Transverse colon (tissue), 4 donors: ENCODE data around the gene MARK2. TPM values are rescaled to one million over a fixed set of nuclear protein-coding genes. Genes with fewer than 3 reads are reported as not detected.
A peak's percentile ranks its signal among the peaks of the same experiment; 100 is the strongest.

Experiments
- DNase-seq: peaks from one replicate; pipeline ENCODE4 v3.0.0-alpha.2; 2019
- H3K27ac ChIP-seq, 4 donors: fragments of 200-600 bp; sonication (generic); 2 replicates each; pipeline ENCODE4 v1.5.1; 2016 to 2018; ENCODE audit warnings: inconsistent platforms in 4 of 4
- H3K27me3 ChIP-seq: fragments of 200-600 bp; sonication (generic); 2 replicates; pipeline ENCODE4 v1.5.1; 2017; ENCODE audit warnings: inconsistent platforms
- H3K36me3 ChIP-seq, 4 donors: fragments of 200-600 bp; sonication (generic); 2 replicates each; pipeline ENCODE4 v1.5.1; 2017 to 2019; ENCODE audit warnings: inconsistent platforms in 4 of 4
- H3K4me1 ChIP-seq, 4 donors: fragments of 200-600 bp; sonication (generic); 2 replicates each; pipeline ENCODE4 v1.5.1; 2017 to 2020; ENCODE audit warnings: inconsistent platforms in 4 of 4
- H3K4me3 ChIP-seq, 4 donors: fragments of 200-600 bp; sonication (generic); 1 replicate in 1 of 4; 2 replicates in 3 of 4; pipeline versions ENCODE4 v1.5.1 to v1.6.1; 2017 to 2019; ENCODE audit warnings: inconsistent platforms in 4 of 4
- H3K9me3 ChIP-seq, 2 donors: fragments of 200-600 bp; sonication (generic); 2 replicates each; pipeline ENCODE4 v1.5.1; 2017 to 2019; ENCODE audit warnings: inconsistent platforms in 2 of 2
- EP300 ChIP-seq: sonication (generic); formaldehyde crosslinking; IDR thresholded peaks from one replicate; pipeline ENCODE4 v1.6.1; 2017; ENCODE audit warnings: antibody characterized with exemption, low read depth
- POLR2A ChIP-seq: fragments of 450-650 bp; IDR thresholded peaks from one replicate; pipeline ENCODE4 v1.6.1; 2016; ENCODE audit warnings: antibody characterized with exemption, mild to moderate bottlenecking, moderate library complexity
- POLR2AphosphoS5 ChIP-seq, 3 donors: sonication (generic); formaldehyde crosslinking; IDR thresholded peaks; one replicate each; pipeline ENCODE4 v1.6.1; 2016; ENCODE audit warnings: antibody characterized with exemption in 3 of 3
- WGBS, 2 donors: methylation state at CpG; one replicate each; pipeline ENCODE4 v1.1.5; 2018; ENCODE audit warnings: low coverage in 1 of 2; 5-methylcytosine and 5-hydroxymethylcytosine counted together
- in situ Hi-C, 4 donors: fragments of 200-750 bp; cut with MboI; loops; one replicate each; pipeline versions ENCODE4 v1.15.0 to v1.15.1; 2017; ENCODE audit warnings: low sequenced_read_pairs in 3 of 4, low pct_ligation_motif_present in 1 of 4, low pct_unique_long_range_greater_than_20kb in 1 of 4
- intact Hi-C: fragments of 100-400 bp; cut with DNase I; formaldehyde crosslinking; loops from one replicate; pipeline ENCODE4 v1.15.1; 2023; ENCODE audit warnings: low total_unique reads
- total RNA-seq, 4 donors: library from RNA; depleted of rRNA; stranded (reverse); fragments of >200 nt; gene quantifications; one replicate each; pipeline ENCODE4 v1.1.0, GENCODE V29; 2016
- TF ChIP-seq, protein P1 (sequence below), 5 experiments: fragments of 200-600 bp in 3 of 5; fragments of 450-650 bp in 2 of 5; sonication (generic) in 3 of 5; IDR thresholded peaks; 1 replicate in 2 of 5; 2 replicates in 3 of 5; pipeline ENCODE4 v1.5.1; 2016 to 2017; ENCODE audit warnings: antibody characterized with exemption in 5 of 5, inconsistent platforms in 3 of 5, mild to moderate bottlenecking in 2 of 5, moderate library complexity in 1 of 5

Gene MARK2
- total RNA-seq, 4 donors from 2014 or later = 33.0 to 106 (median 77.8) TPM

GRCh38 chr11:63821411-63821810 lies 17.5 kb upstream of the MARK2 start:
- H3K27ac ChIP-seq = no peak overlapping the region
- DNase-seq = no peak
- H3K27me3 ChIP-seq = no peaks in the 10 kb centered on the region
- in situ Hi-C loops = no loop called here
- 91 to 100% methylated on average over 1 to 5 of the region's 5 CpGs for WGBS, 2 donors
- H3K4me3 ChIP-seq = no peak overlapping the region
- TF ChIP-seq POLR2A (no peak), EP300 (no peak), POLR2AphosphoS5 (IDR thresholded peaks at IDR 0.05) (no peak)
- TF ChIP-seq, protein P1, sequence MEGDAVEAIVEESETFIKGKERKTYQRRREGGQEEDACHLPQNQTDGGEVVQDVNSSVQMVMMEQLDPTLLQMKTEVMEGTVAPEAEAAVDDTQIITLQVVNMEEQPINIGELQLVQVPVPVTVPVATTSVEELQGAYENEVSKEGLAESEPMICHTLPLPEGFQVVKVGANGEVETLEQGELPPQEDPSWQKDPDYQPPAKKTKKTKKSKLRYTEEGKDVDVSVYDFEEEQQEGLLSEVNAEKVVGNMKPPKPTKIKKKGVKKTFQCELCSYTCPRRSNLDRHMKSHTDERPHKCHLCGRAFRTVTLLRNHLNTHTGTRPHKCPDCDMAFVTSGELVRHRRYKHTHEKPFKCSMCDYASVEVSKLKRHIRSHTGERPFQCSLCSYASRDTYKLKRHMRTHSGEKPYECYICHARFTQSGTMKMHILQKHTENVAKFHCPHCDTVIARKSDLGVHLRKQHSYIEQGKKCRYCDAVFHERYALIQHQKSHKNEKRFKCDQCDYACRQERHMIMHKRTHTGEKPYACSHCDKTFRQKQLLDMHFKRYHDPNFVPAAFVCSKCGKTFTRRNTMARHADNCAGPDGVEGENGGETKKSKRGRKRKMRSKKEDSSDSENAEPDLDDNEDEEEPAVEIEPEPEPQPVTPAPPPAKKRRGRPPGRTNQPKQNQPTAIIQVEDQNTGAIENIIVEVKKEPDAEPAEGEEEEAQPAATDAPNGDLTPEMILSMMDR (IDR thresholded peaks at IDR 0.05) = no peak
- H3K4me1 ChIP-seq = no peaks in the 10 kb centered on the region
- no peaks in the 10 kb centered on the region for H3K9me3 ChIP-seq
- intact Hi-C loops = no loop called here
- peaks cover 0 to 48% (median 11%) of the 10 kb centered on the region in 4 donors for H3K36me3 ChIP-seq

DNA sequence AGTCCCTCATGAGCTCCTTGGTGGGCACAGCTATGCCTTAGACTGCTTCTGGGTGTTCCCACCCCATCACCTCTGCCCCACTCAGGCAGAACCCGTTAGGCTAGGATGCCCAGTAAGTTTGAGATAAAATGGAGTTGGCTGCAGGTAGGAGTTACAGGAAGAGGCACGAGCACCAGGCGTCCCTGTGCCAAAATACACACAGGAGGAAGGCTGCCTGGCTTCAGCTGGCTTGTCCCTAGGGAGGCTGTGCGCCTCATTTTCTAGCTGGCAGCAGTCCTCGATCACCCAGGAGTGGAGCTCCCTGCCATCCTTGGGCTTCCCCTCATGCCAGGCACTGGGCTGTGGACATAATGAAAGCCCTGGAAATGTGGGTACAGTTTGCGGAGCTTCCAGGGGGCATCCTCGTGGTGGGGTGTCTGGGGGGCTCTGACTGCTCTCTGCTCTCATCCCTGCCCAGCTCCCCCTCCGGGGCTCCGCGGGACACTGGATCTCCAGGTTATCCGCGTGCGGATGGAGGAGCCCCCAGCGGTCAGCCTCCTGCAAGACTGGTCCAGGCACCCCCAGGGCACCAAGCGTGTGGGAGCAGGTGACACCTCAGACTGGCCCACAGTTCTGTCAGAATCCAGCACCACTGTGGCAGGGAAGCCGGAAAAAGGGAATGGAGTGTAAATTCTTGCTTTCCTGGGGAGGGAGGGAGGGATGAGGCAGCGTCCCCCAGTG lies 12.3 kb upstream of the MARK2 start:
- TF ChIP-seq POLR2A = no peak
- TF ChIP-seq EP300 = no peak
- TF ChIP-seq POLR2AphosphoS5 (IDR thresholded peaks at IDR 0.05) = no peak
- TF ChIP-seq, protein P1 (IDR thresholded peaks at IDR 0.05) = no peak
- Histone ChIP-seq H3K4me3 (no peak overlapping the region), H3K4me1 (no peaks in the 10 kb centered on the region), H3K9me3 (no peaks in the 10 kb centered on the region), H3K27ac (no peak overlapping the region), H3K27me3 (no peaks in the 10 kb centered on the region), H3K36me3 (peaks cover 0 to 19% (median 6%) of the 10 kb centered on the region in 4 donors)
- intact Hi-C loops (no loop called here), in situ Hi-C loops (loop anchor here in 1 of 4 donors (25.0 kb wide), 1 partner anchor 336 kb away; the partner anchor contains the start of gene MACROD1)
- no peak for DNase-seq
- 89% methylated on average over 17 of the region's 17 CpGs; no CpG with 5 or more reads in 1 of the 2 donors for WGBS, 2 donors

DNA sequence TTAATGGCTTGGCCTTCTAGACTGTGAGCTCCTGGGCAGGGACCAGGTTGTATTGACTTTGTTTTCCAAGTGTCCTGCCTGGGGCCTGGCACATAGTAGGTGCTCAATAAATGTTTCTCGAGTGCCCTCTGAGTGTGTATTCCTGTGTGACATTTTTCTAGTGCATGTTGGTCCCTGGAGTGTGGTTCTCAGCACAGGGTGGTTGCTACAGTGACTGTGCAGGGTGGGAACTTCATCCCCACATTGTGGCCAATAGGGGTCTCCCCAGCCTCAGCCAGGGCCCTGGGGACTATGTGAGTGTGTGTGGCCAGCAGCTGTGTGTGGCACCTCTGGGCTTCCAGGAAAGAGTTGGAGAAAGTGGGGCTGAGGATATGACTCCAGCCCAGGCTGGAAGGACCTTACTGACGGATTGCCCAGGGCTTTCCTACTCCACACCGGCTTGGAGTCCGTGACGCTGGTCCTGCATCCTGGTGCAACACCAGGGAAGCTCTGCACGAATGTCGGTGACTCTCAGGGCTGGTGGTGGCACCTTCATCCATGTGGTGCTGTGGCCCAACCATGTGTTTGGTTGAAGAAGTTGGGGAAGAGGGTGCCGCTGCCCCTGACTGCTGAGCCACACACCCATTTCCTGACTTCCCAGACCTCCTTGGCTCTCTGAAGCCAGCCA lies 9.0 kb upstream of the MARK2 start:
- intact Hi-C loops = no loop called here
- no peak for DNase-seq
- TF ChIP-seq, protein P1 (IDR thresholded peaks at IDR 0.05) = peak in 1 of 5 experiments; percentile 11
- TF ChIP-seq POLR2A (no peak), EP300 (no peak), POLR2AphosphoS5 (IDR thresholded peaks at IDR 0.05) (no peak)
- no peaks in the 10 kb centered on the region for H3K4me1 ChIP-seq
- H3K27ac ChIP-seq = no peak overlapping the region
- no peaks in the 10 kb centered on the region for H3K9me3 ChIP-seq
- no peaks in the 10 kb centered on the region for H3K27me3 ChIP-seq
- no peak overlapping the region for H3K4me3 ChIP-seq
- WGBS, 2 donors = 91% methylated on average over 8 of the region's 8 CpGs; no CpG with 5 or more reads in 1 of the 2 donors
- H3K36me3 ChIP-seq = no peaks in the 10 kb centered on the region
- in situ Hi-C loops = loop anchor here in 3 of 4 donors (5.0 to 25.0 kb wide), 5 partner anchors 75 to 332 kb away; partner anchors contain the start of gene MACROD1 (in 1 of the 3)

GRCh38 chr11:63831326-63831725 lies 7.6 kb upstream of the MARK2 start:
- Histone ChIP-seq H3K36me3 (no peaks in the 10 kb centered on the region), H3K4me1 (no peaks in the 10 kb centered on the region), H3K4me3 (no peak overlapping the region), H3K27me3 (no peaks in the 10 kb centered on the region), H3K9me3 (no peaks in the 10 kb centered on the region), H3K27ac (no peak overlapping the region)
- in situ Hi-C loops (loop anchor here in 3 of 4 donors (5.0 to 25.0 kb wide), 5 partner anchors 73 to 331 kb away; partner anchors contain the start of gene MACROD1 (in 1 of the 3)), intact Hi-C loops (no loop called here)
- DNase-seq = no peak
- WGBS, 2 donors = 82 to 87% methylated on average over 5 to 7 of the region's 7 CpGs
- TF ChIP-seq, protein P1 (IDR thresholded peaks at IDR 0.05) = no peak
- TF ChIP-seq POLR2AphosphoS5 (IDR thresholded peaks at IDR 0.05) = no peak
- no peak for TF ChIP-seq EP300
- TF ChIP-seq POLR2A = no peak
